Thyroid gland (tissue), 4 donors: ENCODE data around the gene MACROD1.

Source experiments
- CTCF ChIP-seq, 6 experiments: fragments of 200-600 bp in 3 of 6; fragments of 450-650 bp in 3 of 6; sonication (generic) in 3 of 6; IDR thresholded peaks; one replicate each; pipeline ENCODE4 v1.5.1; 2016 to 2019; ENCODE audit warnings: antibody characterized with exemption in 6 of 6, mild to moderate bottlenecking in 2 of 6, inconsistent platforms in 1 of 6, moderate library complexity in 1 of 6
- POLR2A ChIP-seq, 2 donors: fragments of 450-650 bp; IDR thresholded peaks; one replicate each; pipeline ENCODE4 v1.6.1; 2017; ENCODE audit warnings: antibody characterized with exemption in 2 of 2, mild to moderate bottlenecking in 2 of 2, moderate library complexity in 1 of 2

- TF ChIP-seq CTCF (IDR thresholded peaks at IDR 0.05) (no peak), POLR2A (IDR thresholded peaks at IDR 0.05) (no peak)
These were observed 29.0 kb downstream of the MACROD1 start for GRCh38 chr11:64136765-64137441.
